GM19372 (cell line): ENCODE results near the gene ACSF2.

ENCODE experiments used
- ATAC-seq: cut with Tn5 transposase; IDR thresholded peaks from one replicate; pipeline ENCODE4 v1.9.1; 2021; ENCODE audit warnings: mild to moderate bottlenecking, low read depth, moderate library complexity; ENCODE audit not compliant: unreplicated experiment

Gene ACSF2

GRCh38 chr17:50495217-50495823 is 69.3 kb downstream of the ACSF2 start:
- no peak for ATAC-seq

DNA sequence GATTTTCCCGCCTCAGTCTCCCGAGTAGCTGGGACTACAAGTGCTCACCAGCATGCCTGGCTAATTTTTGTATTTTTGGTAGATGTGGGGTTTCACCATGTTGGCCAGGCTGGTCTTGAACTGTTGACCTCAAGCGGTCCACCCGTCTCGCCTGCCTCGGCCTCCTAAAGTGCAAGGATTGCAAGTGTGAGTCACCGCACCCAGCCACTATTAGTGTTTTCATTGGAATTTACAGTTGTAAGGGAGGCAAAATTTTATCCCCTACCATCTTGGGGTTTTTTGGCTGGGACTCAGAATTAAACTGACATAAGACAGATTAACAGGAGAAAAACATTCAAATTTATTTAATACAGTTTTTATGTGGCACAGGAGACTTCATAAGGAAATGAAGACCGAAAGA is 69.9 kb downstream of the ACSF2 start:
- ATAC-seq, result no peak

GRCh38 chr17:50498021-50498874 is 72.2 kb downstream of the ACSF2 start:
- ATAC-seq, result no peak

DNA sequence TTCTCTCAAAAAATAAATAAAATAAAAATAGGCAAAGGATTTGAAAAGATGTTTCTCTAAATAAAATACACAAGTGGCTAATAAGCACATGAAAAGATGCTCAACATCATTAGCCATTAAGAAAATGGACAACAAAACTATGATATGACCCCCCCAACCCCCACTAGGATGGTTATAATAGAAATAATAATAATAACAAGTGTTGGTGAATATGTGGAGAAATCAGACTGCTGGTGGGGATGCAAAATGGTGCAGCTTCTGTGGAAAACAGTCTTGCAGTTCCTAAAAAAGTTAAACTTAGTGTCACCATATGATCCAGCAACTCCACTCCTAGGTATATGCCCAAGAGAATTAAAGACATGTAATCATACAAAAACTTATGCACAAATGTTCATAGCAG is 73.3 kb downstream of the ACSF2 start:
- ATAC-seq, result no peak

DNA sequence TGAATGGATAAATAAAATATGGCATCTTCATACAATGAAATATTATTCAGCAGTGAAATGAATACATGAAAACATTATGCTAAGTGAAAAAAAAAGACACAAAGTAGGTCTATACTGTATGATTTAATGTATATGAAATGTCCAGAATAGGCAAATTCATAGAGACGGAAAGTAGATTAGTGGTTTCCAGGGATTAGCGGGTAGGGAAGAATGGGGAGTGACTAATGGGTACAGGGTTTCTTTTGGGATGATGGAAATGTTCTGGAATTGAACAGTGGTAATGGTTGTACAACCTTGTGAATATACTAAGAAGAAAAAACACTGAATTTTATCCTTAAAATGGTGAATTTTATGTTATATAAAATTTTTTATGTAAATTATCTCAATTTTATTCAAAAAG is 73.7 kb downstream of the ACSF2 start:
- ATAC-seq, result no peak

GRCh38 chr17:50501054-50501453 is 75.0 kb downstream of the ACSF2 start:
- ATAC-seq, result no peak

- ATAC-seq, result no peak
These were observed 76.4 kb downstream of the ACSF2 start for GRCh38 chr17:50502301-50502990.

DNA sequence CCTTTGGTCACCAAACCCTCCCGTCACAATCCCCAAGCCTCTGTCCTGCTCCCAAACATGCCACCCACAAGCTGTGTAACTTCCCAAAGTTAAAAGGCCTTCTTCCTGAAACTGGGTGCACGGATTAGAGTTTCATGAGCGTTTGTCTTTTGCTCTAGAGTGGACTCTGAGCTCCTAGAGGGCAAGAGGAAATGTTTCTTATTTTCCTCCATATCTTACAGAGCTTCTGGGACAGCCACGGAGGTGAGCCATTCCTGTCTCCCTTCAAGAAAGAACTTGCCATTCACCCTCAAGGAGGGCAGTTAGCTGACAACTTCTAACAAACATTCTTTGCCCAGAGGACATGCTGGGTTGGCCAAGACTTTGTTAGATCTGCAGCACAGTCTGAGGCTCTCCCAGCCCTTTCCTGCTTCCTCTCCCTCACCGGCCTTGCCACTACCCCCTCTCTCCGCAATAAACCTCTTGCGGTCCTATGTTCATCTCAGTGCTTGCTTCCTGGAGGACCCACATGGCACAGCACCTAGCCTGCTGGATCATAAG is 79.6 kb downstream of the ACSF2 start:
- no peak for ATAC-seq

GRCh38 chr17:50506298-50506697 is 80.3 kb downstream of the ACSF2 start:
- no peak for ATAC-seq

GRCh38 chr17:50507871-50508572 is 82.0 kb downstream of the ACSF2 start, which contains the start of gene MYCBPAP:
Gene MYCBPAP, plus strand, starts transcription at chr17:50508439. Its CDS starts 236 bp downstream, at chr17:50508675.
- ATAC-seq, result no peak

- ATAC-seq, result no peak
These were observed 82.8 kb downstream of the ACSF2 start for GRCh38 chr17:50508573-50509460.

DNA sequence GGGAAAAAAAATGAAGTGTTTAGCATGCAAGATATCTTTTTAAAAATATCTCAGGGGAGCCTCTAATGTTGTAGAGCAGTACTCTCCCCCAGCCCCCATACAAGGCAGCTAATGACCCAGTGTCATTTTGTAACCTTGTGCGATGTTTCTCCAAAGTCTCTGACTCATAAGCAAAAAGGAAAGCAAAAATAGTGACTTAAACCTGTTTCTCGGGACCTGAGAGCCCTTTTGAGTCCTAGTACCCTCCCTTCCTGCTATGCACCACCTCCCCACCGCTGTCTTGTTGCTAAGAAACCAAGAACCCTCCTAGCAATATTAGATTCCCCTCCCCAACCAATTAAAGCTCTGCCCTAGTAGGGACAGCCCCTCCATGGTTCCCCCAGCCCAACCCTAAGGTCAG is 85.0 kb downstream of the ACSF2 start:
- no peak for ATAC-seq

GRCh38 chr17:50513495-50513894 is 87.5 kb downstream of the ACSF2 start:
- ATAC-seq, result no peak

GRCh38 chr17:50514388-50514787 is 88.4 kb downstream of the ACSF2 start:
- ATAC-seq, result no peak

DNA sequence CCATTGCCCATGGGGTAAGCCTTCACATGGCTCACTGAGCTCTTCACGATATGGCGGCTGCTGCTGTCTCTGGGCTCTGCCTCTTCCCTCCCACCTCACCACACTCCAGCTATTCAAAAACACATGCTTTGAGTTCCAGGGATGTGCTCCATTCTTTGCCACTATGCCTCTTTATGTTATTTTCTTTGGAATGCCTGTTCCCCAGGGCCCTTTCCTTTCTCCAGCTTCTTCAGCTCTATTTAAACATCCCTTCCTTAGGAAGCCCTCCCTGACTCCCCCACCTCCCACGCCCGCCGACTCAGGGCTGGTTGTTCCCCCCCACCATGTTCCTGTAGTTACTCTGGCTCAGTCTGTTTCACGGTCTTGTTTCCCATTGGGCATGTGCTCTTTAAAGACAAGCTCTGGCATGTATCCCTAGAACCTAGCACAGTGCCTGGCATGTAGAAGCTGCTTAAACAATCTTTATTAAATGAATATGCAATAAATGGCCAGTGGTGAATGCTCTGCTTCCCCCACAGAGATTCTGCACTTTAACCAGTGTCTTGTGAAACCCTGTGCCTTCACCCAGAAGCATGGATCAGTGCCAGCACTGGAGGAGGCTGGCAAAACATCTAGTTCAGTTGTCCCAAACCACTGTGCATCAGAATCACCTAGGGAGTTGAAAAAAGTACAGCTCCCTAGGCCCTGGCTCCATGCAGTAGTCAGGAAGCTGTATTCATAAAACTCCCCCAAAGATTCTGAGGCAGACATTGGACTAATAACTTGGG is 89.1 kb downstream of the ACSF2 start:
- no peak for ATAC-seq

- no peak for ATAC-seq
These were observed 91.0 kb downstream of the ACSF2 start for GRCh38 chr17:50517011-50517410.

DNA sequence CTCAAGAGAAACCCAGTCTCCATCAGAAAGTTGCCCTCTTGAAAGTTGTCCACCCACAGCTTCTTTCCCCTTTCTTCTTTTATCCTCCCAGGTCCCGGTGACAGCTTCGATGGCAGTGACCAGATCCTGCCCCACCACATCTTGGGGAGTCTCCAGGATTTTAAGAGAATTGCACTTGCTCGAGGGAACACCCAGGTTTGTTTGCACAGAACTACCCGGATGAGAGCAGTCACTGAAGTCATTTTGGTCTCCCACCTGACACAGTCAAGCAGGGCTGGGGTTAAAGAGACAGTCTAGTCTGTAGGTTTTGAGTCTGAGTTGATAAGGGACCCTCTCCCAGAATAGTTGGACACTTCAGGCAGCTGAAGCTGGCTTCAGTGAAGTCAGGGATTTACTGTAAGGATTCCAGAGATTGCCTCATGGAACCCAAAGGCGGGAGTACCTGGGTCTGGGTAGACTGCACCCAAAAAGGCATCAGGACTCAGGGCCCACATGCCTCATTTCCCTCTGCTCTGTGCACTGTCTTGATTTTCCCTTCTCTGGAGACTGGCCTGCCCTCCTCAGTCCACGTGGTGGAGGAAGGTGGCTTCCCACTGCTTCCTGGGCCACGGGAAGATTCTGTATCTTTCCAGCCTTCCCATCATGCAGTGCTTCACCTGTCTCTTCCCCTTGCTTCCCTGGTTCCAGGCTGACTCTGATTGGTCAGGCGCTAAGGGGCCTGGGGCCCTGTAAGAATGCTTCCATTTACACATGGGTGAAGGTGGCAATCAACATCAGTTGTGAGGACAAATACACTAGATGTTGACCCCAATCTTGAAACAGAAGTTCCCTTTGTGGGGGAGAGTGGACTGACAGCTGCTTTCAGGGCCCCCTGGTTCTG is 91.7 kb downstream of the ACSF2 start:
- no peak for ATAC-seq
